ENCODE data around the gene JPH4. TPM values are rescaled to one million over a fixed set of nuclear protein-coding genes. Genes with fewer than 3 reads are reported as not detected.

Gene JPH4
- total RNA-seq, 1 experiment from 2014 or later: 6.8 TPM

- no CpG with 5 or more reads among the region's 7 CpGs for WGBS (ENCODE audit: extremely low coverage, insufficient read length, low lambda C conversion rate)
- Histone ChIP-seq H4K91ac (ENCODE audit: insufficient read length, low read depth, low read length) (peak overlapping the region; percentile 10), H3K56ac (ENCODE audit: insufficient read length, low read depth, low read length) (peak overlapping the region; percentile 57), H3K14ac (ENCODE audit: insufficient read depth, low read length) (peak overlapping the region; percentile 83; the same call in 1 of the 2 replicates), H2BK20ac (ENCODE audit: low read depth, low read length, poor library complexity, severe bottlenecking) (peak overlapping the region; percentile 75), H2AFZ (ENCODE audit: low read length) (no peak overlapping the region), H3K4me2 (ENCODE audit: insufficient read depth, insufficient read length, low read length) (peak overlapping the region; percentile 89), H2BK5ac (ENCODE audit: insufficient read length, low read length) (peak overlapping the region; percentile 60), H3K18ac (ENCODE audit: insufficient read length, low read depth, low read length) (peak overlapping the region; percentile 58), H3K9me3 (ENCODE audit: control insufficient read depth, low read depth, low read length) (no peaks in the 10 kb centered on the region), H4K8ac (replicated peaks; ENCODE audit: insufficient read length, low read depth, low read length) (no peak overlapping the region), H4K20me1 (ENCODE audit: control insufficient read depth, insufficient read depth, insufficient read length) (no peaks in the 10 kb centered on the region), H3K79me1 (ENCODE audit: insufficient read depth, low read depth, low read length, poor library complexity, severe bottlenecking) (no peaks in the 10 kb centered on the region), H4K5ac (ENCODE audit: insufficient read length, low read depth, low read length) (peak overlapping the region; percentile 48), H2BK15ac (ENCODE audit: low read depth, low read length) (no peak overlapping the region), H3K27me3 (ENCODE audit: insufficient read depth, low read length) (no peaks in the 10 kb centered on the region), H3K4me1 (ENCODE audit: insufficient read depth, low read length) (peaks cover 21% of the 10 kb centered on the region; the same call in 1 of the 2 replicates), H2BK12ac (ENCODE audit: insufficient read length, low read depth, low read length) (peak overlapping the region; percentile 74), H3K27ac (ENCODE audit: insufficient read length, low read depth, low read length) (peak overlapping the region; percentile 96), H2BK120ac (ENCODE audit: low read depth, low read length, poor library complexity, severe bottlenecking) (no peak overlapping the region), H3K23me2 (ENCODE audit: insufficient read length, low read depth, low read length, poor library complexity, severe bottlenecking) (peaks cover 19% of the 10 kb centered on the region), H3K4ac (ENCODE audit: low read depth, low read length) (peak overlapping the region; percentile 70), H3T11ph (ENCODE audit: low read length) (peak overlapping the region; percentile 21), H3K79me2 (ENCODE audit: insufficient read depth, low read length) (no peaks in the 10 kb centered on the region; the same call in 1 of the 2 replicates), H2AK5ac (ENCODE audit: insufficient read length, low read length) (peak overlapping the region; percentile 43), H3K9ac (ENCODE audit: extremely low read depth, insufficient read length, low read length) (peak overlapping the region; percentile 50), H3K23ac (ENCODE audit: insufficient read length, low read depth, low read length) (no peak overlapping the region)
- H3K4me3 Mint-ChIP-seq: peak overlapping the region; percentile 80 to 89
- peaks cover 57 to 59% of the 10 kb centered on the region in 2 experiments for H3K4me1 Mint-ChIP-seq
- TF ChIP-seq, protein P1, sequence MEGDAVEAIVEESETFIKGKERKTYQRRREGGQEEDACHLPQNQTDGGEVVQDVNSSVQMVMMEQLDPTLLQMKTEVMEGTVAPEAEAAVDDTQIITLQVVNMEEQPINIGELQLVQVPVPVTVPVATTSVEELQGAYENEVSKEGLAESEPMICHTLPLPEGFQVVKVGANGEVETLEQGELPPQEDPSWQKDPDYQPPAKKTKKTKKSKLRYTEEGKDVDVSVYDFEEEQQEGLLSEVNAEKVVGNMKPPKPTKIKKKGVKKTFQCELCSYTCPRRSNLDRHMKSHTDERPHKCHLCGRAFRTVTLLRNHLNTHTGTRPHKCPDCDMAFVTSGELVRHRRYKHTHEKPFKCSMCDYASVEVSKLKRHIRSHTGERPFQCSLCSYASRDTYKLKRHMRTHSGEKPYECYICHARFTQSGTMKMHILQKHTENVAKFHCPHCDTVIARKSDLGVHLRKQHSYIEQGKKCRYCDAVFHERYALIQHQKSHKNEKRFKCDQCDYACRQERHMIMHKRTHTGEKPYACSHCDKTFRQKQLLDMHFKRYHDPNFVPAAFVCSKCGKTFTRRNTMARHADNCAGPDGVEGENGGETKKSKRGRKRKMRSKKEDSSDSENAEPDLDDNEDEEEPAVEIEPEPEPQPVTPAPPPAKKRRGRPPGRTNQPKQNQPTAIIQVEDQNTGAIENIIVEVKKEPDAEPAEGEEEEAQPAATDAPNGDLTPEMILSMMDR (conservative IDR thresholded peaks at IDR 0.05): no peak
- DNase-seq: peak; percentile 68
- peaks cover 22 to 40% (median 31%) of the 10 kb centered on the region in 3 experiments; a peak in 6 of 7 replicates for H3K36me3 Mint-ChIP-seq (ENCODE audit: insufficient read depth in 1 of 3, low read depth in 3 of 3)
- H3K9me3 Mint-ChIP-seq: no peaks in the 10 kb centered on the region; a peak in 1 of 5 replicates
- no peaks in the 10 kb centered on the region for H3K27me3 Mint-ChIP-seq (ENCODE audit: low read depth)
- peak overlapping the region; percentile 98 to 99 (median 99) for H3K27ac Mint-ChIP-seq
Measured at GRCh38 chr14:23538785-23539184, 39.8 kb downstream of the JPH4 start.

Data from H9 (cell line).